CD4-positive, CD25-positive, alpha-beta regulatory T cell (primary cell): ENCODE measurements around the gene PPP3CA. TPM values are rescaled to one million over a fixed set of nuclear protein-coding genes. Genes with fewer than 3 reads are reported as not detected.
A peak's percentile ranks its signal among the peaks of the same experiment; 100 is the strongest.

Experiments used
- ATAC-seq, 2 donors: fragments of 150-1000 bp; cut with Tn5 transposase; one replicate each; pipeline ENCODE4 v1.10.0; 2021; ENCODE audit warnings: low read depth in 2 of 2, moderate number of reproducible peaks in 2 of 2, moderate library complexity in 1 of 2
- DNase-seq, 3 donors: peaks; one replicate each; pipeline versions ENCODE4 v3.0.0 to v3.0.0-alpha.2; 2012 to 2022; ENCODE audit warnings: mixed read lengths in 1 of 3
- H3K27ac ChIP-seq: one replicate; pipeline ENCODE4 v1.7.0; 2013; ENCODE audit warnings: mild to moderate bottlenecking, low read length; ENCODE audit not compliant: insufficient read depth, poor library complexity, severe bottlenecking
- H3K27me3 ChIP-seq: one replicate; pipeline ENCODE4 v1.7.0; 2013; ENCODE audit warnings: low read length; ENCODE audit not compliant: control insufficient read depth, insufficient read depth
- H3K36me3 ChIP-seq: one replicate; pipeline ENCODE4 v1.7.0; 2013; ENCODE audit warnings: mild to moderate bottlenecking, low read length, moderate library complexity; ENCODE audit not compliant: control insufficient read depth, insufficient read depth
- H3K4me1 ChIP-seq: 2 replicates; pipeline ENCODE4 v1.7.0; 2013; ENCODE audit warnings: mild to moderate bottlenecking, low read length; ENCODE audit not compliant: insufficient read depth, control insufficient read depth, poor library complexity, severe bottlenecking
- H3K4me3 ChIP-seq: one replicate; pipeline ENCODE4 v1.7.0; 2013; ENCODE audit warnings: low read depth, mild to moderate bottlenecking, low read length, moderate library complexity
- H3K9me3 ChIP-seq, 2 experiments: 1 replicate in 1 of 2; 2 replicates in 1 of 2; pipeline ENCODE4 v1.7.0; 2013; ENCODE audit warnings: low read length in 2 of 2, mild to moderate bottlenecking in 1 of 2, moderate library complexity in 1 of 2; ENCODE audit not compliant: control insufficient read depth in 2 of 2
- H3K27ac Mint-ChIP-seq, 3 donors: one replicate each; pipeline ENCODE4 v1.8.0; 2020 to 2022; ENCODE audit warnings: mild to moderate bottlenecking in 3 of 3, mixed read lengths in 3 of 3, moderate library complexity in 2 of 3
- H3K27me3 Mint-ChIP-seq: one replicate; pipeline ENCODE4 v1.8.0; 2022; ENCODE audit warnings: mild to moderate bottlenecking, mixed read lengths
- H3K36me3 Mint-ChIP-seq: one replicate; pipeline ENCODE4 v1.8.0; 2020; ENCODE audit warnings: mixed read lengths
- H3K4me1 Mint-ChIP-seq, 4 donors: one replicate each; pipeline ENCODE4 v1.8.0; 2020 to 2022; ENCODE audit warnings: mixed read lengths in 4 of 4, mild to moderate bottlenecking in 1 of 4
- H3K4me3 Mint-ChIP-seq, 4 donors: one replicate each; pipeline ENCODE4 v1.8.0; 2020 to 2022; ENCODE audit warnings: mild to moderate bottlenecking in 4 of 4, mixed read lengths in 4 of 4, moderate library complexity in 3 of 4
- H3K9me3 Mint-ChIP-seq, 7 donors: one replicate each; pipeline ENCODE4 v1.8.0; 2020 to 2022; ENCODE audit warnings: mixed read lengths in 7 of 7, mild to moderate bottlenecking in 3 of 7, moderate library complexity in 2 of 7
- polyA plus RNA-seq, 4 donors: library from polyadenylated mRNA; unstranded; fragments of 300-500 nt; fragmentation: Illumina TruSeq; gene quantifications; one replicate each; pipeline ENCODE4 v1.2.3, GENCODE V29; 2021
- total RNA-seq: library from RNA; stranded (reverse); gene quantifications from one replicate; pipeline ENCODE4 v1.2.3, GENCODE V29; 2022

PPP3CA gene
- total and polyA plus RNA-seq, 5 donors from 2014 or later = 5.2 to 31.1 (median 6.7) TPM

DNA sequence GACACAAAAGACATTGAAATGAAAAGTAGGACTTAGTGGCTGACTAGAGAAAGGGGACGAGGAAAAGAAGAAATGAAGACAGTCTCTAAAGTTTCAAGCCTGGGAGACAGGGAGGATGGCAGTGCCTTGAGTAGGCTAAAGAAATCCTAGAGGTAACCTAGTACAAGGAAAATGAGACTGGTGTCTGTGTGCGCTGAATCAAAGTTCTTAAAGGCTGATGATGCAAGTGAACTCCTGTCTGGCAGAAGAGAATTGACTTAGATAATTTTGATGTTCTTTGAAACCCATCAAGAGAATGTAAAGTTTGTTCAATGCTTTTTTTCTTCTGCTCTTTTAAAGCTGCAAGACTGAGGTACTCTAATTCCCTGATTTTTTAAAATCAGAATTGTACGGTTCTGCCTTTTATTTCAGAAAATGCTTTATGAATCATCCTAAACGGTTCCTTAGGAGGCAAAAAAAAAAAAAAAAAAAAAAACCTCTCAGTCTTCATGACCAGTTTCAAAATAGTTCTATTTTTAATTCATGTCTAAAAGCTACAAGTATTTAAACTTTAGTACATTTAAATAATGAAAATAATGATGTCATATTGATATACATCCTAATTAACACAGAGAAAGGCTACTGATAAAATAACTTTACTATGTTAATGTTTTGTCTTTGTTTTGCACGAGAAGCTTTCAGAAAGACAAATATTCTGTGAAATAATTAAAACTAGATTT is 189.8 kb downstream of the PPP3CA start:
- no peaks in the 10 kb centered on the region for H3K9me3 ChIP-seq
- Mint-ChIP-seq H3K4me3 (no peak overlapping the region), H3K36me3 (peaks cover 12% of the 10 kb centered on the region), H3K4me1 (peaks cover 20 to 41% (median 38%) of the 10 kb centered on the region in 4 donors), H3K27me3 (no peaks in the 10 kb centered on the region), H3K27ac (peak overlapping the region in 2 of 3 donors; percentile 4 to 63), H3K9me3 (peaks cover 0 to 1% (median 0%) of the 10 kb centered on the region in 7 donors)
- H3K36me3 ChIP-seq = no peaks in the 10 kb centered on the region
- H3K27ac ChIP-seq = no peak overlapping the region
- DNase-seq (no peak), ATAC-seq (no peak)
- peaks cover 5% of the 10 kb centered on the region for H3K4me1 ChIP-seq
- H3K27me3 ChIP-seq = no peaks in the 10 kb centered on the region
- H3K4me3 ChIP-seq = no peak overlapping the region

DNA sequence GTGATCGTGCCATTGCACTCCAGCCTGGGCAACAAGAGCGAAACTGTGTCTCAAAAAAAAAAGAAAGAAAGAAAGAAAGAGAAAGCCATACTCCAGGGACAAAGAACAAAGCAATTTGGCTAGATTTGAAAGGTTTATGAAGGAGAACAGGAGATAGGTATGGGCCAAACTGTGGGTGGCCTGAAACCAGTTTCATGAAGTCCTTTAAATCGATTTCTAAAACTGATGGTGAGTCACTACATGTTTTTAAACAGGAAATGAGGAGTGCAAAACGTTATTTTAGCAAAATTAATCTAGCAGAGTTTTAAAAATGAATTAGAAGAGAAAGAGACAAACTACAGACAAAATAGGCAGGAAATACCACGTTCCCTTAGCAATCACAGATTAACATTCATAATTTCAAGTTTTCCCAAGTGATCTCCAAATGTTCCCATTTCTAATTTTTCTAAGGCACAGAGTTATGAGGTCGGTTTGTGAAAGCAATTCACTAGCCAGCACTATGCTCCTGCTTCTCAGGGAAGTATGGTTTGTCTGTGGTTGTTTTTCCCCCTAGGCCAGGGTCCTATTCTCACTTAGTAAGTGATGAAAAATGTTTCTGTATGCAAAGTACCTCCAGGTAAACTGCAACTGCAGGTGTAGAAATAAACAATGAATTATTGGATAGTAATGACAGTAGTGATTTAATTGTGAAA is 190.6 kb downstream of the PPP3CA start:
- Histone ChIP-seq H3K36me3 (no peaks in the 10 kb centered on the region), H3K9me3 (no peaks in the 10 kb centered on the region), H3K27ac (no peak overlapping the region), H3K4me3 (peak overlapping the region; percentile 0), H3K27me3 (no peaks in the 10 kb centered on the region), H3K4me1 (peaks cover 5% of the 10 kb centered on the region)
- Mint-ChIP-seq H3K4me1 (peaks cover 20 to 41% (median 40%) of the 10 kb centered on the region in 4 donors), H3K36me3 (peaks cover 12% of the 10 kb centered on the region), H3K27me3 (no peaks in the 10 kb centered on the region), H3K9me3 (no peaks in the 10 kb centered on the region), H3K4me3 (peak overlapping the region in 2 of 4 donors; percentile 3 to 47), H3K27ac (peak overlapping the region; percentile 41 to 65 (median 63))
- DNase-seq (peak in 1 of 3 donors; percentile 44), ATAC-seq (no peak)

DNA sequence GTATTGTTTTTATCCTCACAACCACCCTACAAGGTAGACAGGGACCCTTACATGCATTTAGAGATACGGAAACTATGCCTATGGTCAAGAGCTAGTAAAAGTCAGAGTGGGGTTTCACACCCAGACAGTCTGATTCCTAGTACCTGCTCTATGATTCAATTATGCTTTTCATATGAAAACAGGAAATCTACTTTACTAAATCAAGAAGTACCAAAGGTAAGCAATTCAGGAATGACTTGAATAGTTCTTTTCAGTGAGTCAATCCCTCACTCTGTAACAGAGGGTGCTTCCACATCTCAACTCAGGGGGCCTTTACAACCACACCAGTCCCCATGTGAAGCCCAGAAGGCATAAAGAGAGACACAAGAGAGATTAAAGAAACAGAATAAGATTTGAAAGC is 191.4 kb downstream of the PPP3CA start:
- H3K27me3 ChIP-seq = no peaks in the 10 kb centered on the region
- peaks cover 5% of the 10 kb centered on the region for H3K4me1 ChIP-seq
- Mint-ChIP-seq H3K9me3 (no peaks in the 10 kb centered on the region), H3K4me1 (peaks cover 20 to 41% (median 40%) of the 10 kb centered on the region in 4 donors), H3K4me3 (peak overlapping the region in 3 of 4 donors; percentile 14 to 38 (median 36)), H3K27ac (peak overlapping the region; percentile 41 to 65 (median 57)), H3K27me3 (no peaks in the 10 kb centered on the region), H3K36me3 (peaks cover 7% of the 10 kb centered on the region)
- no peaks in the 10 kb centered on the region for H3K9me3 ChIP-seq
- H3K27ac ChIP-seq = no peak overlapping the region
- DNase-seq (peak in 1 of 3 donors; percentile 20), ATAC-seq (no peak)
- H3K4me3 ChIP-seq = no peak overlapping the region
- H3K36me3 ChIP-seq = no peaks in the 10 kb centered on the region

DNA sequence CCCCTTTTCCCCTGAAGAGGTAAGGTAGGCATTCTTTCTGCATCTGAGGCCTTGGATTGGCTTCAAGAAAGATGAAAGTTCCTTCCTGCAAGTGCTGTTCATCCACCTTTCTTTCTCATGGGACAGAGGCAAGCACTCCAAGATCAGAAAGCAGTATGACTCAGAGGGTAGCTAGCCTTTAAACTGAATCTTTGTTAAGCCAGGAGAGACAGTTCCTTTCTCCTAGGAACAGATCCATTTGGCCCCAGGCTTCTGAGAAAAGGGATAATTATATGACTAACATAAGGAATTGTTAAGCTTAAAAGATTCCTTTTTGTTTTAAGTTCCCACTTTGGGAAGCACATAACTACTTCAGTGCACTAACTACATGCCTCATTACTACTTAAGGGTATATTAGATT is 192.0 kb downstream of the PPP3CA start:
- Mint-ChIP-seq H3K9me3 (no peaks in the 10 kb centered on the region), H3K27ac (no peak overlapping the region), H3K4me1 (peaks cover 20 to 41% (median 41%) of the 10 kb centered on the region in 4 donors), H3K36me3 (peaks cover 7% of the 10 kb centered on the region), H3K27me3 (no peaks in the 10 kb centered on the region), H3K4me3 (no peak overlapping the region)
- H3K27me3 ChIP-seq = no peaks in the 10 kb centered on the region
- no peak for ATAC-seq
- H3K4me1 ChIP-seq = peaks cover 5% of the 10 kb centered on the region
- no peak overlapping the region for H3K4me3 ChIP-seq
- no peak for DNase-seq
- no peak overlapping the region for H3K27ac ChIP-seq
- H3K36me3 ChIP-seq = no peaks in the 10 kb centered on the region
- H3K9me3 ChIP-seq = no peaks in the 10 kb centered on the region

DNA sequence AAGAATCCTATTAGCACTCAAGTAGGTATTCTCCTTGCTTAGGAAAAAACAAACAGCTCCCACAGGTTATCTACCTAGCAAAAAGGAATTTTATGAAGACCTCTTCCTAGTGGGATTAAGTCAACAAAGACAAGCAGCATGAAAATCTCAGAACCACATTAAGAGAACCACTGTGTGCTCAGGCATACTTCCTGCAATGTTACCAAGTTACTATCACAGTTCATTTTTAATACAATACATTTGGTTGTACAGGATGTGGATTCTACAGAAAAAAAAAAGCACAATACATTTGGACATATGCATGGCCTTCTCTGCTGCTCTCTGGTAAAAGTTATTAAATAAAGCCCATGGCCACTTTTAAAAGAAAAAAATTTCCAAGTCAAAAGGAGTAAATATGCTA is 193.7 kb downstream of the PPP3CA start:
- H3K27me3 Mint-ChIP-seq = no peaks in the 10 kb centered on the region
- no peak for DNase-seq
- H3K4me3 Mint-ChIP-seq = no peak overlapping the region
- H3K9me3 Mint-ChIP-seq = no peaks in the 10 kb centered on the region
- Histone ChIP-seq H3K27me3 (no peaks in the 10 kb centered on the region), H3K4me1 (peaks cover 5% of the 10 kb centered on the region), H3K36me3 (no peaks in the 10 kb centered on the region), H3K4me3 (no peak overlapping the region), H3K9me3 (no peaks in the 10 kb centered on the region), H3K27ac (no peak overlapping the region)
- no peak for ATAC-seq
- peaks cover 6% of the 10 kb centered on the region for H3K36me3 Mint-ChIP-seq
- peak overlapping the region in 1 of 3 donors; percentile 30 for H3K27ac Mint-ChIP-seq
- peaks cover 20 to 44% (median 40%) of the 10 kb centered on the region in 4 donors for H3K4me1 Mint-ChIP-seq

DNA sequence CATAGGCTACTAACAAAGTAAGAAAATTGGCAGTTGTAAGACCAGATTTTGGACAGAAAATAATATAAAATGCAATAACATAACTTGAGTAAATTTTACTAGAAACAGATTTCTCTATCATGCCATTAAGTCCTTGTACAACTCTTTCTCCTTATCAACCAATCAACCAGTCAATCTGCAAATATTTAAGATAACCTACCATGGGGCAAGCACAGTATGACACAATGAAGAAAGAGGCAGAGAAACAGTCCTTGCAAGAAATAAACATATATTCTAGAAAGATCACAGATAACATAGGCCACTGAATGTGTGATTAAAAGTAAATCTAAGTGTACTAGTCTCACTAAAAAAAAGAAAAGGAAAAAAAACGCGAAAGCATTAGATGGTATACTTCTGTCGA is 194.8 kb downstream of the PPP3CA start:
- no peak overlapping the region for H3K4me3 Mint-ChIP-seq
- no peak for DNase-seq
- peaks cover 3% of the 10 kb centered on the region for H3K36me3 Mint-ChIP-seq

DNA sequence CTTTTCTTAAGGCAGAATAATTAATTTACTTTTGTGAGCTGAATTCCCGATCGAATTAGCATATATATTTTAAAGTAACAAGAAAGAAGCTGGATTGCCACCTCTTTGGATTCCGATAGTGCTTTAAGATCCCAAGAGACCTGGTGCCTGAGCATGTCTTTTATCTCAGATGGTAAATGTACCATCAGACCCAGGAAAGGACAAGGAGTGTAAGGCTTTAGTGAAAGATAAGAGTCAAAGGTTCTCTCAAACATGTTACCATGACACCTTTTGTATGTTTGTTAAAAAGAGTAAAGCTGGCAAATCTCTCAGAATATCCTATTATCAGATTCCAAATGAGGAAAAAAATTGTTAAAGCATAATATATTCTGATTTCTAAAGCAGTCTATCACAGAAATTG is 198.8 kb downstream of the PPP3CA start:
- no peaks in the 10 kb centered on the region for H3K27me3 ChIP-seq
- peaks cover 3% of the 10 kb centered on the region for H3K36me3 Mint-ChIP-seq

More for the DNA sequence above, 194.8 kb downstream of the PPP3CA start:
- H3K9me3 Mint-ChIP-seq = no peaks in the 10 kb centered on the region
- no peaks in the 10 kb centered on the region for H3K27me3 Mint-ChIP-seq
- no peak for ATAC-seq
- H3K27ac Mint-ChIP-seq = no peak overlapping the region
- H3K4me1 ChIP-seq = peaks cover 5% of the 10 kb centered on the region
- no peaks in the 10 kb centered on the region for H3K9me3 ChIP-seq
- no peaks in the 10 kb centered on the region for H3K36me3 ChIP-seq
- H3K27me3 ChIP-seq = no peaks in the 10 kb centered on the region
- no peak overlapping the region for H3K4me3 ChIP-seq
- H3K27ac ChIP-seq = no peak overlapping the region
- H3K4me1 Mint-ChIP-seq = peaks cover 20 to 38% (median 33%) of the 10 kb centered on the region in 4 donors

More for the DNA sequence above, 198.8 kb downstream of the PPP3CA start:
- ATAC-seq = no peak
- no peak for DNase-seq
- Histone ChIP-seq H3K27ac (no peak overlapping the region), H3K9me3 (no peaks in the 10 kb centered on the region), H3K4me1 (no peaks in the 10 kb centered on the region), H3K4me3 (no peak overlapping the region), H3K36me3 (no peaks in the 10 kb centered on the region)
- Mint-ChIP-seq H3K9me3 (peaks cover 0 to 2% (median 0%) of the 10 kb centered on the region in 7 donors), H3K4me1 (peaks cover 7 to 31% (median 15%) of the 10 kb centered on the region in 4 donors), H3K4me3 (no peak overlapping the region), H3K27ac (no peak overlapping the region), H3K27me3 (no peaks in the 10 kb centered on the region)
